ENCODE measurements around the gene PDE4D. TPM values are rescaled to one million over a fixed set of nuclear protein-coding genes. Genes with fewer than 3 reads are reported as not detected.

PDE4D gene
- total and polyA plus RNA-seq, 2 of the 4 experiments (the other 2 are of a cell fraction), result 1.4 to 7.9 TPM

DNA sequence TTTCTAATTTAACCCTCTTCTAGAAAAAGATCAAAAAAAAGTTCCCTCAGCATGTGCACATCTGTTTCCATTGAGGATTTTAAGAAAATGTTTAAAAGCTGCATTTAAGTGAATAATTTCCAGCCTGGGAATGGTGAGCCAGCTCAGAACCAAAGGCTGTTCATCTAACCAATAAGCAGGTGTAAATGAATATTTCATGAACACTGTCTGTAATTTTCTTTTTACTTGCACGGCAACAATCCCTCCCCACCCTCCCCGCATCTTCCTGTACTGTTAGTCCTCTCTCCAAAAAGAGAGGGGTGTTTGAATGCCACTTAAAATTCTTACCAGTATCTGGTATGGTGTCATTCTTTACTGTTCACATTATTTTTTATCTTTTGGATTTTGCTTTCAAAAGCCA is 425.6 kb downstream of the PDE4D start:
- POLR2A ChIA-PET (ENCODE audit: unreplicated experiment), result no interaction called here
- no peak overlapping the region for H2BK20ac ChIP-seq (ENCODE audit: low read depth, low read length)
- no peaks in the 10 kb centered on the region for H3K79me1 ChIP-seq (ENCODE audit: low read depth in 1 of 2, low read length in 2 of 2)
- no peaks in the 10 kb centered on the region for H3K36me3 ChIP-seq (ENCODE audit: control insufficient read depth, insufficient read depth, low read length)
- no peak overlapping the region for H3K23ac ChIP-seq (ENCODE audit: low read depth, low read length)
- no peak overlapping the region for H2AFZ ChIP-seq (replicated peaks; ENCODE audit: low read length, poor library complexity)
- DNase-seq (no peak), ATAC-seq (ENCODE audit: low read depth) (no peak)
- H3K4me1 ChIP-seq (ENCODE audit: control insufficient read depth, insufficient read depth, low read length), result no peaks in the 10 kb centered on the region
- H2BK15ac ChIP-seq (ENCODE audit: low read depth, low read length), result no peak overlapping the region
- H4K91ac ChIP-seq (ENCODE audit: insufficient read depth, low read depth, low read length), result no peak overlapping the region
- CTCF ChIA-PET, result no interaction called here
- no peaks in the 10 kb centered on the region for H3K9me1 ChIP-seq (ENCODE audit: insufficient read depth, low read length)
- intact Hi-C loops (cut with micrococcal nuclease) (no loop called here), in situ Hi-C loops (cut with MboI; ENCODE audit: low sequenced_read_pairs) (no loop called here), dilution Hi-C loops (cut with HindIII; ENCODE audit: low sequenced_read_pairs, unreplicated experiment) (no loop called here)
- H3K14ac ChIP-seq (replicated peaks; ENCODE audit: low read depth, low read length), result no peak overlapping the region
- no peak overlapping the region for H4K8ac ChIP-seq (ENCODE audit: low read depth in 2 of 2, low read length in 2 of 2)
- no peak overlapping the region for H3K4ac ChIP-seq (ENCODE audit: low read depth, low read length)
- no peaks in the 10 kb centered on the region for H4K20me1 ChIP-seq (ENCODE audit: insufficient read depth, low read length)
- H3K4me3 ChIP-seq (ENCODE audit: insufficient read depth, low read depth, low read length), result no peak overlapping the region
- no peaks in the 10 kb centered on the region for H3K9me3 ChIP-seq (ENCODE audit: control insufficient read depth, insufficient read depth, low read length)
- no peak overlapping the region for H3K9ac ChIP-seq (ENCODE audit: low read depth, low read length)
- H2BK5ac ChIP-seq (ENCODE audit: low read depth, low read length, poor library complexity, severe bottlenecking), result no peak overlapping the region
- no peak overlapping the region for H3K4me2 ChIP-seq (ENCODE audit: low read depth, low read length)
- no peaks in the 10 kb centered on the region for H3K27me3 ChIP-seq (ENCODE audit: control insufficient read depth, insufficient read depth, low read length)
- no peak overlapping the region for H2AK9ac ChIP-seq (replicated peaks; ENCODE audit: low read depth, low read length, poor library complexity)
- no peak overlapping the region for H2AK5ac ChIP-seq (ENCODE audit: low read depth, low read length)
- H3K27ac ChIP-seq (ENCODE audit: insufficient read depth, low read length), result no peak overlapping the region
- H2BK120ac ChIP-seq (ENCODE audit: low read depth, low read length), result no peak overlapping the region
- BruUV-seq (replicated peaks), result no TSS peak
- H4K5ac ChIP-seq (ENCODE audit: low read depth, low read length), result no peak overlapping the region
- WGBS, 2 experiments (ENCODE audit: extremely low coverage in 2 of 2, insufficient read length in 1 of 2), result no CpG with 5 or more reads among the region's 2 CpGs
- no peak for TF ChIP-seq RAD21 (IDR thresholded peaks at IDR 0.05; ENCODE audit: low read length)
- no peak for TF ChIP-seq POLR2A (IDR thresholded peaks at IDR 0.05; ENCODE audit: low read depth, low read length)
- TF ChIP-seq RFX5 (IDR thresholded peaks at IDR 0.05; ENCODE audit: low read depth, low read length), result no peak
- TF ChIP-seq, protein P1, sequence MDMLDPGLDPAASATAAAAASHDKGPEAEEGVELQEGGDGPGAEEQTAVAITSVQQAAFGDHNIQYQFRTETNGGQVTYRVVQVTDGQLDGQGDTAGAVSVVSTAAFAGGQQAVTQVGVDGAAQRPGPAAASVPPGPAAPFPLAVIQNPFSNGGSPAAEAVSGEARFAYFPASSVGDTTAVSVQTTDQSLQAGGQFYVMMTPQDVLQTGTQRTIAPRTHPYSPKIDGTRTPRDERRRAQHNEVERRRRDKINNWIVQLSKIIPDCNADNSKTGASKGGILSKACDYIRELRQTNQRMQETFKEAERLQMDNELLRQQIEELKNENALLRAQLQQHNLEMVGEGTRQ (IDR thresholded peaks at IDR 0.05; ENCODE audit: low read depth, low read length), result no peak
- no peak for TF ChIP-seq SMC3 (IDR thresholded peaks at IDR 0.05; ENCODE audit: low read depth, low read length)
- TF ChIP-seq MAZ (IDR thresholded peaks at IDR 0.05; ENCODE audit: borderline replicate concordance, low read depth, low read length), result no peak
- TF ChIP-seq BHLHE40 (IDR thresholded peaks at IDR 0.05; ENCODE audit: low read depth, low read length), result no peak
- no peak for TF ChIP-seq CHD1 (IDR thresholded peaks at IDR 0.05; ENCODE audit: low read depth, low read length)
- TF ChIP-seq, protein P2, sequence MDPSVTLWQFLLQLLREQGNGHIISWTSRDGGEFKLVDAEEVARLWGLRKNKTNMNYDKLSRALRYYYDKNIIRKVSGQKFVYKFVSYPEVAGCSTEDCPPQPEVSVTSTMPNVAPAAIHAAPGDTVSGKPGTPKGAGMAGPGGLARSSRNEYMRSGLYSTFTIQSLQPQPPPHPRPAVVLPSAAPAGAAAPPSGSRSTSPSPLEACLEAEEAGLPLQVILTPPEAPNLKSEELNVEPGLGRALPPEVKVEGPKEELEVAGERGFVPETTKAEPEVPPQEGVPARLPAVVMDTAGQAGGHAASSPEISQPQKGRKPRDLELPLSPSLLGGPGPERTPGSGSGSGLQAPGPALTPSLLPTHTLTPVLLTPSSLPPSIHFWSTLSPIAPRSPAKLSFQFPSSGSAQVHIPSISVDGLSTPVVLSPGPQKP (IDR thresholded peaks at IDR 0.05; ENCODE audit: borderline replicate concordance, low read depth, low read length), result no peak
- no peak for TF ChIP-seq MXI1 (IDR thresholded peaks at IDR 0.05; ENCODE audit: borderline replicate concordance, low read depth, low read length)
- TF ChIP-seq NFE2L2 (IDR thresholded peaks at IDR 0.05; ENCODE audit: low read depth, low read length), result no peak
- TF ChIP-seq, protein P3, sequence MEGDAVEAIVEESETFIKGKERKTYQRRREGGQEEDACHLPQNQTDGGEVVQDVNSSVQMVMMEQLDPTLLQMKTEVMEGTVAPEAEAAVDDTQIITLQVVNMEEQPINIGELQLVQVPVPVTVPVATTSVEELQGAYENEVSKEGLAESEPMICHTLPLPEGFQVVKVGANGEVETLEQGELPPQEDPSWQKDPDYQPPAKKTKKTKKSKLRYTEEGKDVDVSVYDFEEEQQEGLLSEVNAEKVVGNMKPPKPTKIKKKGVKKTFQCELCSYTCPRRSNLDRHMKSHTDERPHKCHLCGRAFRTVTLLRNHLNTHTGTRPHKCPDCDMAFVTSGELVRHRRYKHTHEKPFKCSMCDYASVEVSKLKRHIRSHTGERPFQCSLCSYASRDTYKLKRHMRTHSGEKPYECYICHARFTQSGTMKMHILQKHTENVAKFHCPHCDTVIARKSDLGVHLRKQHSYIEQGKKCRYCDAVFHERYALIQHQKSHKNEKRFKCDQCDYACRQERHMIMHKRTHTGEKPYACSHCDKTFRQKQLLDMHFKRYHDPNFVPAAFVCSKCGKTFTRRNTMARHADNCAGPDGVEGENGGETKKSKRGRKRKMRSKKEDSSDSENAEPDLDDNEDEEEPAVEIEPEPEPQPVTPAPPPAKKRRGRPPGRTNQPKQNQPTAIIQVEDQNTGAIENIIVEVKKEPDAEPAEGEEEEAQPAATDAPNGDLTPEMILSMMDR (conservative IDR thresholded peaks at IDR 0.05; ENCODE audit: low read depth, low read length), result no peak
- TF ChIP-seq FOS (IDR thresholded peaks at IDR 0.05; ENCODE audit: low read depth, low read length), result no peak
- no peak for TF ChIP-seq MAFK (IDR thresholded peaks at IDR 0.05; ENCODE audit: low read depth, low read length)
- no peak for TF ChIP-seq RCOR1 (IDR thresholded peaks at IDR 0.05; ENCODE audit: insufficient replicate concordance, low read length)
- TF ChIP-seq CEBPB (IDR thresholded peaks at IDR 0.05; ENCODE audit: low read depth, low read length), result no peak
- no peak overlapping the region for H3K18ac ChIP-seq (ENCODE audit: low read depth, low read length)
- H3K56ac ChIP-seq (ENCODE audit: extremely low read depth, insufficient read depth, low read length), result no peak overlapping the region

All from IMR-90 (cell line).